SU-DHL-6 (cell line): Measurements from ENCODE around the gene BANK1.

ENCODE experiments used
- H2AFZ ChIP-seq: fragments of 200-600 bp; sonication (generic); 2 replicates; pipeline ENCODE4 v1.6.1; 2014; ENCODE audit warnings: low read depth, mild to moderate bottlenecking, moderate library complexity, mixed read lengths, antibody characterized with exemption, low read length; ENCODE audit not compliant: severe bottlenecking
- H3F3A ChIP-seq: fragments of 200-600 bp; shearing (Covaris generic); 2 replicates; pipeline ENCODE4 v1.6.0; 2016; ENCODE audit warnings: antibody characterized with exemption, mild to moderate bottlenecking; ENCODE audit not compliant: insufficient read depth
- H3K27ac ChIP-seq: fragments of 200-600 bp; sonication (generic); 2 replicates; pipeline ENCODE4 v1.5.1; 2016; ENCODE audit warnings: low read depth, mild to moderate bottlenecking, low read length, moderate library complexity, mixed read lengths
- H3K27me3 ChIP-seq: fragments of 200-600 bp; sonication (generic), shearing (Covaris generic); 2 replicates; pipeline ENCODE4 v1.6.0; 2014; ENCODE audit warnings: mild to moderate bottlenecking, low read length
- H3K36me3 ChIP-seq: fragments of 200-600 bp; sonication (generic); 2 replicates; pipeline ENCODE4 v1.6.1; 2014; ENCODE audit warnings: mild to moderate bottlenecking, low read length, mixed read lengths
- H3K4me2 ChIP-seq: fragments of 300-600, 200-600 bp; shearing (Covaris generic), sonication (generic); 2 replicates; pipeline ENCODE4 v1.6.0; 2014; ENCODE audit warnings: low read length, low read depth, mild to moderate bottlenecking; ENCODE audit not compliant: poor library complexity, severe bottlenecking
- H3K4me3 ChIP-seq: fragments of 200-600 bp; sonication (generic); 2 replicates; pipeline ENCODE4 v1.5.1; 2014; ENCODE audit warnings: antibody characterized with exemption, low read length, mild to moderate bottlenecking, mixed read lengths; ENCODE audit not compliant: insufficient read depth, poor library complexity, severe bottlenecking
- H3K79me2 ChIP-seq: fragments of 200-600 bp; sonication (generic); 2 replicates; pipeline ENCODE4 v1.6.1; 2014; ENCODE audit warnings: mild to moderate bottlenecking, low read length, moderate library complexity; ENCODE audit not compliant: insufficient read depth
- H3K9ac ChIP-seq: fragments of 200-600 bp; sonication (generic); 2 replicates; pipeline ENCODE4 v1.7.0; 2014; ENCODE audit warnings: mild to moderate bottlenecking, low read length
- H3K9me2 ChIP-seq: fragments of 200-600 bp; sonication (generic); replicated peaks from 2 replicates; pipeline ENCODE4 v1.6.1; 2014; ENCODE audit warnings: low read length; ENCODE audit not compliant: insufficient read depth
- H3K9me3 ChIP-seq: fragments of 200-600 bp; sonication (generic); 2 replicates; pipeline ENCODE4 v1.6.1; 2014; ENCODE audit warnings: low read length, mixed read lengths; ENCODE audit not compliant: insufficient read depth
- H4K20me1 ChIP-seq: fragments of 200-600 bp; sonication (generic); 2 replicates; pipeline ENCODE4 v1.6.1; 2014; ENCODE audit warnings: low read depth, mild to moderate bottlenecking, antibody characterized with exemption, low read length, moderate library complexity, mixed read lengths
- EZH2phosphoT487 ChIP-seq: fragments of 200-600 bp; sonication (generic), shearing (Covaris generic); conservative IDR thresholded peaks from 2 replicates; pipeline ENCODE4 v1.6.1; 2018; ENCODE audit warnings: mild to moderate bottlenecking, antibody characterized with exemption, low read length, moderate library complexity, mixed read lengths
- TF ChIP-seq, protein P1 (sequence below): fragments of 200-600 bp; sonication (generic); IDR thresholded peaks from one replicate; pipeline ENCODE4 v1.5.1; 2017; ENCODE audit warnings: antibody characterized with exemption, mild to moderate bottlenecking, low read length, moderate library complexity; ENCODE audit not compliant: insufficient read depth, poor library complexity, severe bottlenecking

The BANK1 gene

DNA sequence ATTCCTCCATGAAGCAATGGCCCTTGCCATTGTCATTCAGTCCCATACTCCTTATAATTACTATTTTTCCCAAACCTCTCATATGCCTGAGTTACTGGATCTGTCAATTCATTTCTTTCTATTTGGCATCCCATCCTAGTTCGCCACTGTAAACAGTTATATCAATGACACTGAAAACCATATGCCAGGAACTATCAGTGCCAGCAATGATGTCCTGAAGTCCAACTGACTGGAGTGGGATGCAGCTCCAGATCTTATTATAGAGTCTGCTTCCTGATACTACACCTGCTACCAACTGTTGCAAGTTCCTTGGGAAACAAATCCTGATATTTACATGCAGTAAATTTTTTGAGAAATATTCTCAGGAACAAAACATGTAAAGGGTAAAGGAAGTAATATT, 27.0 kb upstream of the BANK1 start:
- no peaks in the 10 kb centered on the region for H3K27me3 ChIP-seq
- no peaks in the 10 kb centered on the region for H3F3A ChIP-seq
- H3K79me2 ChIP-seq, result no peaks in the 10 kb centered on the region
- H3K9me3 ChIP-seq, result no peaks in the 10 kb centered on the region
- H3K4me2 ChIP-seq, result no peak overlapping the region
- H3K4me3 ChIP-seq, result no peak overlapping the region
- H2AFZ ChIP-seq, result no peak overlapping the region
- TF ChIP-seq EZH2phosphoT487, result no peak
- TF ChIP-seq, protein P1, sequence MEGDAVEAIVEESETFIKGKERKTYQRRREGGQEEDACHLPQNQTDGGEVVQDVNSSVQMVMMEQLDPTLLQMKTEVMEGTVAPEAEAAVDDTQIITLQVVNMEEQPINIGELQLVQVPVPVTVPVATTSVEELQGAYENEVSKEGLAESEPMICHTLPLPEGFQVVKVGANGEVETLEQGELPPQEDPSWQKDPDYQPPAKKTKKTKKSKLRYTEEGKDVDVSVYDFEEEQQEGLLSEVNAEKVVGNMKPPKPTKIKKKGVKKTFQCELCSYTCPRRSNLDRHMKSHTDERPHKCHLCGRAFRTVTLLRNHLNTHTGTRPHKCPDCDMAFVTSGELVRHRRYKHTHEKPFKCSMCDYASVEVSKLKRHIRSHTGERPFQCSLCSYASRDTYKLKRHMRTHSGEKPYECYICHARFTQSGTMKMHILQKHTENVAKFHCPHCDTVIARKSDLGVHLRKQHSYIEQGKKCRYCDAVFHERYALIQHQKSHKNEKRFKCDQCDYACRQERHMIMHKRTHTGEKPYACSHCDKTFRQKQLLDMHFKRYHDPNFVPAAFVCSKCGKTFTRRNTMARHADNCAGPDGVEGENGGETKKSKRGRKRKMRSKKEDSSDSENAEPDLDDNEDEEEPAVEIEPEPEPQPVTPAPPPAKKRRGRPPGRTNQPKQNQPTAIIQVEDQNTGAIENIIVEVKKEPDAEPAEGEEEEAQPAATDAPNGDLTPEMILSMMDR, result no peak
- H3K9ac ChIP-seq, result no peak overlapping the region
- H3K27ac ChIP-seq, result no peak overlapping the region
- H4K20me1 ChIP-seq, result no peaks in the 10 kb centered on the region
- H3K9me2 ChIP-seq, result no peaks in the 10 kb centered on the region
- no peaks in the 10 kb centered on the region for H3K36me3 ChIP-seq

DNA sequence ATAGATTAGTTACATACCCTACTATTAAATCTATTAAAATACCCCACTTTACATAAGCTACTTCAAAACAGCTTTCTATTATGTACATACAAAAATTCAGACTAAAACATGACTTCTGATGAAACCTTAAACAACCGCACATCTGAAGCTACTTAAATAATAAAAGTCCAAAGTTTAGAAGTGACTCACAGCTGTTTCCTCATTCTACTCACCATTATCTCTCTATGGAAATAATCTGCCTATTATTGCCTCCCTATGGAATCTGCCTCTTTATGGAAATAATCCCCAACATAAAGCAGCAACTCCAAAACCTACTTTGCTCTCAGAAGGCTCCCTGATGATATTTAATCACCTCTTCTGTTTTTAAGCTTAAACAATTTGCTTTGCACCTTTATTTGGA, 15.7 kb upstream of the BANK1 start:
- Histone ChIP-seq H3K9ac (no peak overlapping the region), H3K9me2 (no peaks in the 10 kb centered on the region), H3K9me3 (no peaks in the 10 kb centered on the region), H3F3A (no peaks in the 10 kb centered on the region), H3K4me3 (no peak overlapping the region), H2AFZ (no peak overlapping the region), H3K79me2 (no peaks in the 10 kb centered on the region), H4K20me1 (no peaks in the 10 kb centered on the region), H3K4me2 (no peak overlapping the region), H3K27ac (no peak overlapping the region), H3K27me3 (no peaks in the 10 kb centered on the region), H3K36me3 (no peaks in the 10 kb centered on the region)
- no peak for TF ChIP-seq EZH2phosphoT487
- TF ChIP-seq, protein P1, result no peak

DNA sequence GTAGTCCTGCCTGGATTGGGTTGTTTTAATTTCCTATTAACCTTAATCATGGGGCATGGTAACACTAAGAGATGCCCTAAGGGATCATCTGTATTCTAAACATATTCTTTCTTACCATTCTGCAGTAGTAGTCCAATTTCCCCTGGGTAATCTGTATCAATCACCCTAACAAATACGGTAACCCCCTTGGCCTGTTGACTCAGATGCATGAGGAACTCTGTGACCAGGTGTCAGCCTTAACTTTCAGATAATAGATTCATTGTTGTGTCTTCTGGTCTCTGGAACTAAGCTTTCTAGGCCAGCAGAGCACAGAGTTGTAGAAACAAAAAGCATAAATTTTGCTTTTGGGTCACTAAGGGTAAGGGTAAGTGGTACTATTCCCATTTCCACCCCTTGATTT, 13.1 kb upstream of the BANK1 start:
- TF ChIP-seq EZH2phosphoT487, result no peak
- TF ChIP-seq, protein P1, result no peak
- Histone ChIP-seq H3K27me3 (no peaks in the 10 kb centered on the region), H3K27ac (no peak overlapping the region), H3K4me3 (no peak overlapping the region), H3K4me2 (no peak overlapping the region), H3F3A (no peaks in the 10 kb centered on the region), H3K9ac (no peak overlapping the region), H4K20me1 (no peaks in the 10 kb centered on the region), H3K9me3 (no peaks in the 10 kb centered on the region), H2AFZ (no peak overlapping the region), H3K9me2 (no peaks in the 10 kb centered on the region), H3K79me2 (no peaks in the 10 kb centered on the region), H3K36me3 (no peaks in the 10 kb centered on the region)
